Heart left ventricle (tissue), 13 donors: ENCODE results near the gene SCUBE3.

Source experiments
- POLR2A ChIP-seq, 2 donors: fragments of 450-650 bp; IDR thresholded peaks; one replicate each; pipeline ENCODE4 v1.6.1; 2017; ENCODE audit warnings: antibody characterized with exemption in 2 of 2, mild to moderate bottlenecking in 2 of 2, moderate library complexity in 2 of 2
- TF ChIP-seq, protein P1 (sequence below), 12 donors: fragments of 200-600 bp; sonication (generic) in 4 of 12; IDR thresholded peaks; one replicate each; pipeline versions ENCODE4 v1.5.0 to v1.8.0; 2018 to 2022; ENCODE audit warnings: antibody characterized with exemption in 12 of 12, mild to moderate bottlenecking in 5 of 12
- donor health status: ischemic (EF 13 %, LVEDD 7.1; RV severe dilation, severe dysfunction).
- donor health status: DM: no; HTN: yes; CAD: no.
- donor health status: DM: no; HTN: no; CAD: no.
- donor health status: ischemic (EF 25% LVEDD 6.9; RV normal size, moderate dysfunction).
- donor health status: ischemic (EF 25% LVEDD 5.7; RV mildly dilated, moderate dysfunction).
- donor health status: ischemic (EF 35%, LVEDD 5.7; RV mildly dilated, moderate dysfunction).
- donor health status: nonischemic (EF 11% LVEDD 7.7; RV severe dilation, severe dysfunction).
- donor health status: DM: yes; HTN: yes; CAD: no.
- donor health status: PGD.
- donor health status: ischemic (EF 29% LVEDD 5.4; RV normal size, mild dysfunction).
- donor health status: nonischemic (EF 23%, LVEDD 6.1; RV moderate dilation, normal function).

DNA sequence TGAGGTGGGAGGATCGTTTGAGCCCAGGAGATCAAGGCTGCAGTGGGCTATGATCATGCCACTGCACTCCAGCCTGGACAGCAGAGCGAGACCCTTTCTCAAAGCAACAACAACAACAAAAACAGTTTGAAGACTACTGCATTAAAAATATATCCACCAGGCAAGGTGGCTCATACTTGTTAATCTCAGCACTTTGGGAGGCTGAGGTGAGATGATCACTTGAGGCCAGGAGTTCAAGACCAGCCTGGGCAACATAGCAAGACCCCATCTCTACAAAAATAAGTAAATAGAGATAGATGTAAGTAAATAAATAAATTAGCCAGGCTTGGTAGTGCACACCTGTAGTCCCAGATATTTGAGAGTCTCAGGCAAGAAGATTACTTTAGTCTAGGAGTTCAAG, 58.2 kb downstream of the SCUBE3 start:
- TF ChIP-seq, protein P1, sequence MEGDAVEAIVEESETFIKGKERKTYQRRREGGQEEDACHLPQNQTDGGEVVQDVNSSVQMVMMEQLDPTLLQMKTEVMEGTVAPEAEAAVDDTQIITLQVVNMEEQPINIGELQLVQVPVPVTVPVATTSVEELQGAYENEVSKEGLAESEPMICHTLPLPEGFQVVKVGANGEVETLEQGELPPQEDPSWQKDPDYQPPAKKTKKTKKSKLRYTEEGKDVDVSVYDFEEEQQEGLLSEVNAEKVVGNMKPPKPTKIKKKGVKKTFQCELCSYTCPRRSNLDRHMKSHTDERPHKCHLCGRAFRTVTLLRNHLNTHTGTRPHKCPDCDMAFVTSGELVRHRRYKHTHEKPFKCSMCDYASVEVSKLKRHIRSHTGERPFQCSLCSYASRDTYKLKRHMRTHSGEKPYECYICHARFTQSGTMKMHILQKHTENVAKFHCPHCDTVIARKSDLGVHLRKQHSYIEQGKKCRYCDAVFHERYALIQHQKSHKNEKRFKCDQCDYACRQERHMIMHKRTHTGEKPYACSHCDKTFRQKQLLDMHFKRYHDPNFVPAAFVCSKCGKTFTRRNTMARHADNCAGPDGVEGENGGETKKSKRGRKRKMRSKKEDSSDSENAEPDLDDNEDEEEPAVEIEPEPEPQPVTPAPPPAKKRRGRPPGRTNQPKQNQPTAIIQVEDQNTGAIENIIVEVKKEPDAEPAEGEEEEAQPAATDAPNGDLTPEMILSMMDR (IDR thresholded peaks at IDR 0.05): no peak
- TF ChIP-seq POLR2A (IDR thresholded peaks at IDR 0.05): no peak
